HepG2 (cell line): ENCODE data around the gene BOD1. TPM values are rescaled to one million over a fixed set of nuclear protein-coding genes. Genes with fewer than 3 reads are reported as not detected.
A peak's percentile ranks its signal among the peaks of the same experiment; 100 is the strongest.

Source experiments
- ATAC-seq: fragments of 200-7000 bp; cut with Tn5 transposase; 3 replicates; pipeline ENCODE4 v1.9.1; 2020; ENCODE audit warnings: mild to moderate bottlenecking, moderate library complexity
- BruUV-seq: library from RNA; stranded (reverse); fragments of 400-500 nt; replicated peaks from 2 replicates; lab custom pipeline; 2021; lab: Mats Ljungman, UMichigan
- CTCF ChIA-PET: fragments of 300-600 bp; formaldehyde crosslinking; extraction: SDS; loops from one replicate; lab custom pipeline; 2021; ENCODE audit warnings: low total read pairs, inconsistent platforms, low intra/inter-chr PET ratio; lab: Yijun Ruan, JAX
- POLR2A ChIA-PET: fragments of 350-600 bp; sonication (Branson Sonifier 250); formaldehyde crosslinking; loops from one replicate; lab custom pipeline; 2020; ENCODE audit warnings: antibody characterized with exemption, inconsistent platforms; lab: Yijun Ruan, JAX
- DNase-seq: peaks from one replicate; pipeline ENCODE4 v3.0.0-alpha.2; 2015; ENCODE audit warnings: low spot score
- FAIRE-seq: peaks from 3 replicates; lab custom pipeline; 2011; peaks lifted over from hg19 to GRCh38; lab: Jason Lieb, UNC
- H2AFZ ChIP-seq: one replicate; pipeline ENCODE4 v1.6.1; 2011; ENCODE audit warnings: low read length, inconsistent platforms
- H3K27ac ChIP-seq: fragments of 300-600 bp; 3 replicates; pipeline ENCODE4 v1.8.0; 2011; ENCODE audit warnings: mixed run types, mild to moderate bottlenecking, mixed read lengths, low read length, inconsistent platforms; ENCODE audit not compliant: insufficient read depth; ENCODE audit errors: extremely low read length
- H3K27me3 ChIP-seq, 2 experiments: fragments of 200-600 bp in 1 of 2; 2 replicates in 1 of 2; 3 replicates in 1 of 2; pipeline versions ENCODE4 v1.6.0 to v1.8.0; 2011; ENCODE audit warnings: low read length in 2 of 2, mild to moderate bottlenecking in 2 of 2, moderate library complexity in 2 of 2, inconsistent platforms in 1 of 2; ENCODE audit not compliant: insufficient read depth in 2 of 2, control insufficient read depth in 1 of 2
- H3K36me3 ChIP-seq, 2 experiments: fragments of 200-600 bp in 1 of 2; replicated peaks in 1 of 2; 2 replicates in 1 of 2; 3 replicates in 1 of 2; pipeline versions ENCODE4 v1.5.1 to v1.8.0; 2011; ENCODE audit warnings: low read length in 2 of 2, inconsistent platforms in 1 of 2; ENCODE audit not compliant: insufficient read depth in 2 of 2, control insufficient read depth in 1 of 2
- H3K4me1 ChIP-seq: 2 replicates; pipeline ENCODE4 v1.5.1; 2012; ENCODE audit warnings: low read length, inconsistent platforms; ENCODE audit not compliant: insufficient read depth
- H3K4me2 ChIP-seq: 2 replicates; pipeline ENCODE4 v1.6.0; 2011; ENCODE audit warnings: low read depth, low read length, inconsistent platforms
- H3K4me3 ChIP-seq, 3 experiments: fragments of 200-600 bp in 1 of 3; sonication (generic), shearing (Covaris generic) in 1 of 3; replicated peaks in 1 of 3; 2 replicates each; pipeline ENCODE4 v1.5.1; 2011 to 2016; ENCODE audit warnings: low read length in 3 of 3, inconsistent platforms in 2 of 3, low read depth in 2 of 3, mild to moderate bottlenecking in 2 of 3, control low read depth in 1 of 3, mixed read lengths in 1 of 3; ENCODE audit not compliant: insufficient read depth in 1 of 3
- H3K79me2 ChIP-seq: one replicate; pipeline ENCODE4 v1.6.1; 2011; ENCODE audit warnings: low read length, inconsistent platforms; ENCODE audit not compliant: insufficient read depth
- H3K9ac ChIP-seq: 2 replicates; pipeline ENCODE4 v1.6.0; 2011; ENCODE audit warnings: mild to moderate bottlenecking, low read depth, low read length, inconsistent platforms; ENCODE audit not compliant: insufficient read depth
- H3K9me3 ChIP-seq: 2 replicates; pipeline ENCODE4 v1.5.1; 2012; ENCODE audit warnings: mild to moderate bottlenecking, low read length
- H4K20me1 ChIP-seq: 2 replicates; pipeline ENCODE4 v1.6.0; 2011; ENCODE audit warnings: inconsistent platforms, mild to moderate bottlenecking, low read length, moderate library complexity; ENCODE audit not compliant: insufficient read depth
- EEA1 ChIP-seq: sonication (generic); formaldehyde crosslinking; IDR thresholded peaks from 2 replicates; pipeline ENCODE4 v1.5.1; 2020; ENCODE audit warnings: mild to moderate bottlenecking, missing genetic modification reagents, borderline replicate concordance
- FOXA1 ChIP-seq, 2 experiments: fragments of 450-650 bp in 1 of 2; sonication (generic) in 1 of 2; formaldehyde crosslinking in 1 of 2; IDR thresholded peaks; 2 replicates each; pipeline versions ENCODE4 v1.4.0 to v1.6.1; 2016 to 2020; ENCODE audit warnings: missing genetic modification reagents in 1 of 2
- FOXA3 ChIP-seq: IDR thresholded peaks from 2 replicates; pipeline ENCODE4 v1.6.1; 2016; ENCODE audit warnings: missing genetic modification reagents, missing compliant biosample characterization
- GABPA ChIP-seq, 2 experiments: IDR thresholded peaks; 2 replicates each; pipeline ENCODE4 v1.6.1; 2011 to 2016; ENCODE audit warnings: low read depth in 2 of 2, low read length in 1 of 2, missing biosample characterization in 1 of 2, missing genetic modification characterization in 1 of 2
- GATAD2A ChIP-seq: IDR thresholded peaks from 2 replicates; pipeline ENCODE4 v1.6.1; 2016
- MED8 ChIP-seq: sonication (generic); formaldehyde crosslinking; IDR thresholded peaks from 2 replicates; pipeline ENCODE4 v1.8.1; 2023; ENCODE audit warnings: mild to moderate bottlenecking, missing genetic modification reagents; ENCODE audit not compliant: insufficient replicate concordance
- RXRB ChIP-seq: IDR thresholded peaks from 2 replicates; pipeline ENCODE4 v1.6.1; 2016; ENCODE audit warnings: borderline replicate concordance, missing genetic modification reagents, missing compliant biosample characterization
- SMC3 ChIP-seq: IDR thresholded peaks from 2 replicates; pipeline ENCODE4 v1.6.1; 2011; ENCODE audit warnings: low read length, improper control_type of control experiment
- ZBTB20 ChIP-seq: sonication (generic); formaldehyde crosslinking; IDR thresholded peaks from 2 replicates; pipeline ENCODE4 v1.8.1; 2023; ENCODE audit warnings: missing genetic modification reagents, low read depth, mild to moderate bottlenecking, borderline replicate concordance
- ZEB1 ChIP-seq: IDR thresholded peaks from 2 replicates; pipeline ENCODE4 v1.6.1; 2012; ENCODE audit warnings: mild to moderate bottlenecking, low read depth, inconsistent platforms; ENCODE audit not compliant: insufficient replicate concordance
- ZFP37 ChIP-seq: sonication (generic); formaldehyde crosslinking; IDR thresholded peaks from 2 replicates; pipeline ENCODE4 v1.4.0; 2020; ENCODE audit warnings: missing genetic modification reagents, borderline replicate concordance
- ZNF292 ChIP-seq: sonication (generic); formaldehyde crosslinking; IDR thresholded peaks from 2 replicates; pipeline ENCODE4 v1.8.1; 2022; ENCODE audit warnings: mild to moderate bottlenecking, low read depth, missing genetic modification reagents, borderline replicate concordance
- WGBS: methylation state at CpG from one replicate; pipeline ENCODE4 v1.1.6; 2017; ENCODE audit warnings: low lambda C conversion rate; 5-methylcytosine and 5-hydroxymethylcytosine counted together
- in situ Hi-C: cut with HindIII; loops from 2 replicates; pipeline ENCODE4 v1.10.0; 2017; ENCODE audit warnings: low pct_unique_long_range_greater_than_20kb; ENCODE audit not compliant: extremely low pct_ligation_motif_present
- intact Hi-C: fragments of 100-400 bp; cut with micrococcal nuclease; formaldehyde crosslinking; loops from one replicate; pipeline ENCODE4 v1.10.0; 2022; ENCODE audit not compliant: unreplicated experiment
- polyA plus RNA-seq, 8 experiments: library from polyadenylated mRNA; depleted of rRNA in 3 of 8; stranded (reverse) in 7 of 8; unstranded in 1 of 8; fragments of >200 nt; fragmentation: Illumina TruSeq in 4 of 8; extraction: Trizol in 4 of 8; gene quantifications; 2 replicates each; pipeline versions ENCODE4 v1.2.1 to v1.2.3, GENCODE V29; 2011 to 2016; ENCODE audit warnings: low read depth in 4 of 8, missing spikeins in 1 of 8, mixed read lengths in 1 of 8; ENCODE audit not compliant: insufficient read depth in 1 of 8
- total RNA-seq, 5 experiments: library from RNA; depleted of rRNA; stranded (reverse); fragments of >200 nt; fragmentation: Illumina TruSeq; extraction: Trizol; gene quantifications; 2 replicates each; pipeline ENCODE4 v1.2.3, GENCODE V29; 2016; ENCODE audit warnings: low read depth in 1 of 5
- TF ChIP-seq, protein P1 (sequence below): sonication (generic); formaldehyde crosslinking; IDR thresholded peaks from 2 replicates; pipeline ENCODE4 v1.4.0; 2020; ENCODE audit warnings: missing genetic modification reagents
- TF ChIP-seq, protein P2 (sequence below): sonication (generic); formaldehyde crosslinking; IDR thresholded peaks from 2 replicates; pipeline ENCODE4 v1.5.1; 2020; ENCODE audit warnings: missing genetic modification reagents, mild to moderate bottlenecking, borderline replicate concordance
- TF ChIP-seq, protein P3 (sequence below): IDR thresholded peaks from 2 replicates; pipeline ENCODE4 v1.4.0; 2020; ENCODE audit warnings: mild to moderate bottlenecking, missing genetic modification reagents

Gene BOD1
- total and polyA plus RNA-seq, 2 of the 13 experiments (the other 11 are each of a cell fraction or from before 2014, with no cell fraction given): 81.5 to 103 TPM

DNA sequence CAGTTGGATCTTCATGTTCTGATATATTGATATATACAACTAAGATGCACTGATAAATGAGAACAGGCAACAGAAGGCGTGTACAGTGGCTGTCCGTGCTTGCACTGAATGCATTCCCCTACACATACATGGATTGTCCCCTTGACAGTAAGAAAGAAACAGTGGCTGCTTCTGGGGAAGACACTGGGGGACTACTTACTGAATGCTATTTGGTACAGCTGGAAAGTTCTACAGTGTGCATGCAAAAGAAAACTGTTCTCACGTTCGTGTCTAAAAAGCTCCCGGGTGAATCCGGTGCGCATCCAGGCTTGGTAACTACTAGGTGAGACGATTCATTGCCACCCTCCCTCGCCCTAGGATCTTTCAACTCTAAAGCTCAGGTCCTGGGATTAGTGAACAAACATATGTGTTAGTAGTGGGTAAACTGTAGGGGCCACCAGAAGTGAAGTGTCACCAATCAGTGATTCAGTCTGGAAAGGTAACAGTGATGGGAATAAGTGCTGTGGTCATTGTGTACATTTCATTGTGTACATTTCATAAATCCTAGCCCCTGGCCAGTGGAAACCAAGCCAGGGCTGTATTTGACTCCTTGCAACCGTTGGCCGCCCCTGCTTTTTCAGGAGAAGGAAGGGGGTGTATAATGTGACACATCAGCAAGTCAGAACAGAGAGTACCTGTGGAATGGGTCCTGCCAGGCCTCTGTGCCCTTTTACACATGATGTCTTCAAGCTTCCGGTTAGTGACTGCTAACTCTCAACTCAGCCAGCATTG, 46.3 kb upstream of the BOD1 start:
- H3K9ac ChIP-seq: no peak overlapping the region
- POLR2A ChIA-PET: no interaction called here
- peak; percentile 42; the same call in 2 of the 3 replicates for ATAC-seq
- H3K27ac ChIP-seq: no peak overlapping the region
- H3K79me2 ChIP-seq: no peaks in the 10 kb centered on the region
- H3K4me2 ChIP-seq: peak overlapping the region; percentile 34
- no peaks in the 10 kb centered on the region for H3K36me3 ChIP-seq
- H3K9me3 ChIP-seq: no peaks in the 10 kb centered on the region
- H3K4me3 ChIP-seq: no peak overlapping the region
- no peak for FAIRE-seq
- peaks cover 27% of the 10 kb centered on the region for H3K4me1 ChIP-seq
- H4K20me1 ChIP-seq: no peaks in the 10 kb centered on the region
- H3K27me3 ChIP-seq: peaks cover 0 to 4% of the 10 kb centered on the region in 2 experiments; a peak in 1 of 5 replicates
- intact Hi-C loops (no loop called here), in situ Hi-C loops (no loop called here)
- H2AFZ ChIP-seq: no peak overlapping the region
- no TSS peak for BruUV-seq
- 35% methylated on average over 10 of the region's 12 CpGs for WGBS
- CTCF ChIA-PET: no interaction called here
- peak; percentile 42 for DNase-seq
- no peak for TF ChIP-seq ZNF292 (CRISPR knock-in tag)
- TF ChIP-seq, protein P1, sequence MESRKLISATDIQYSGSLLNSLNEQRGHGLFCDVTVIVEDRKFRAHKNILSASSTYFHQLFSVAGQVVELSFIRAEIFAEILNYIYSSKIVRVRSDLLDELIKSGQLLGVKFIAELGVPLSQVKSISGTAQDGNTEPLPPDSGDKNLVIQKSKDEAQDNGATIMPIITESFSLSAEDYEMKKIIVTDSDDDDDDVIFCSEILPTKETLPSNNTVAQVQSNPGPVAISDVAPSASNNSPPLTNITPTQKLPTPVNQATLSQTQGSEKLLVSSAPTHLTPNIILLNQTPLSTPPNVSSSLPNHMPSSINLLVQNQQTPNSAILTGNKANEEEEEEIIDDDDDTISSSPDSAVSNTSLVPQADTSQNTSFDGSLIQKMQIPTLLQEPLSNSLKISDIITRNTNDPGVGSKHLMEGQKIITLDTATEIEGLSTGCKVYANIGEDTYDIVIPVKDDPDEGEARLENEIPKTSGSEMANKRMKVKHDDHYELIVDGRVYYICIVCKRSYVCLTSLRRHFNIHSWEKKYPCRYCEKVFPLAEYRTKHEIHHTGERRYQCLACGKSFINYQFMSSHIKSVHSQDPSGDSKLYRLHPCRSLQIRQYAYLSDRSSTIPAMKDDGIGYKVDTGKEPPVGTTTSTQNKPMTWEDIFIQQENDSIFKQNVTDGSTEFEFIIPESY (CRISPR knock-in tag): no peak
- no peak for TF ChIP-seq FOXA1 (IDR thresholded peaks at IDR 0.05)
- TF ChIP-seq FOXA1 (CRISPR knock-in tag; IDR thresholded peaks at IDR 0.05): peak; percentile 71
- no peak for TF ChIP-seq RXRB (CRISPR knock-in tag)
- no peak for TF ChIP-seq EEA1 (CRISPR knock-in tag)
- TF ChIP-seq ZBTB20 (CRISPR knock-in tag): no peak
- TF ChIP-seq, protein P2, sequence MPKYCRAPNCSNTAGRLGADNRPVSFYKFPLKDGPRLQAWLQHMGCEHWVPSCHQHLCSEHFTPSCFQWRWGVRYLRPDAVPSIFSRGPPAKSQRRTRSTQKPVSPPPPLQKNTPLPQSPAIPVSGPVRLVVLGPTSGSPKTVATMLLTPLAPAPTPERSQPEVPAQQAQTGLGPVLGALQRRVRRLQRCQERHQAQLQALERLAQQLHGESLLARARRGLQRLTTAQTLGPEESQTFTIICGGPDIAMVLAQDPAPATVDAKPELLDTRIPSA (CRISPR knock-in tag): no peak
- TF ChIP-seq GATAD2A (CRISPR knock-in tag): peak; percentile 17; the same call in 1 of the 2 replicates
- no peak for TF ChIP-seq ZFP37
- TF ChIP-seq GABPA (IDR thresholded peaks at IDR 0.05; ENCODE audit: low read depth, low read length): no peak
- TF ChIP-seq GABPA (CRISPR knock-in tag; IDR thresholded peaks at IDR 0.05; ENCODE audit: low read depth): 0 out of 2 replicates have a peak, but pooled peaks have one; percentile 13
- no peak for TF ChIP-seq MED8
- TF ChIP-seq, protein P3, sequence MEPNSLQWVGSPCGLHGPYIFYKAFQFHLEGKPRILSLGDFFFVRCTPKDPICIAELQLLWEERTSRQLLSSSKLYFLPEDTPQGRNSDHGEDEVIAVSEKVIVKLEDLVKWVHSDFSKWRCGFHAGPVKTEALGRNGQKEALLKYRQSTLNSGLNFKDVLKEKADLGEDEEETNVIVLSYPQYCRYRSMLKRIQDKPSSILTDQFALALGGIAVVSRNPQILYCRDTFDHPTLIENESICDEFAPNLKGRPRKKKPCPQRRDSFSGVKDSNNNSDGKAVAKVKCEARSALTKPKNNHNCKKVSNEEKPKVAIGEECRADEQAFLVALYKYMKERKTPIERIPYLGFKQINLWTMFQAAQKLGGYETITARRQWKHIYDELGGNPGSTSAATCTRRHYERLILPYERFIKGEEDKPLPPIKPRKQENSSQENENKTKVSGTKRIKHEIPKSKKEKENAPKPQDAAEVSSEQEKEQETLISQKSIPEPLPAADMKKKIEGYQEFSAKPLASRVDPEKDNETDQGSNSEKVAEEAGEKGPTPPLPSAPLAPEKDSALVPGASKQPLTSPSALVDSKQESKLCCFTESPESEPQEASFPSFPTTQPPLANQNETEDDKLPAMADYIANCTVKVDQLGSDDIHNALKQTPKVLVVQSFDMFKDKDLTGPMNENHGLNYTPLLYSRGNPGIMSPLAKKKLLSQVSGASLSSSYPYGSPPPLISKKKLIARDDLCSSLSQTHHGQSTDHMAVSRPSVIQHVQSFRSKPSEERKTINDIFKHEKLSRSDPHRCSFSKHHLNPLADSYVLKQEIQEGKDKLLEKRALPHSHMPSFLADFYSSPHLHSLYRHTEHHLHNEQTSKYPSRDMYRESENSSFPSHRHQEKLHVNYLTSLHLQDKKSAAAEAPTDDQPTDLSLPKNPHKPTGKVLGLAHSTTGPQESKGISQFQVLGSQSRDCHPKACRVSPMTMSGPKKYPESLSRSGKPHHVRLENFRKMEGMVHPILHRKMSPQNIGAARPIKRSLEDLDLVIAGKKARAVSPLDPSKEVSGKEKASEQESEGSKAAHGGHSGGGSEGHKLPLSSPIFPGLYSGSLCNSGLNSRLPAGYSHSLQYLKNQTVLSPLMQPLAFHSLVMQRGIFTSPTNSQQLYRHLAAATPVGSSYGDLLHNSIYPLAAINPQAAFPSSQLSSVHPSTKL: peak; percentile 31; the same call in 1 of the 2 replicates
- TF ChIP-seq SMC3: no peak
- peak; percentile 51 for TF ChIP-seq FOXA3
- no peak for TF ChIP-seq ZEB1
